Osteocyte (in vitro differentiated cells): ENCODE measurements around the gene GMCL2. TPM values are rescaled to one million over a fixed set of nuclear protein-coding genes. Genes with fewer than 3 reads are reported as not detected.

Experiments used
- DNase-seq: peaks from one replicate; pipeline ENCODE4 v3.0.0; 2021; ENCODE audit warnings: mixed read lengths; ENCODE audit not compliant: unreplicated experiment; ENCODE audit errors: extremely low spot score
- H3K27ac Mint-ChIP-seq: one replicate; pipeline ENCODE4 v1.8.0; 2021; ENCODE audit warnings: mild to moderate bottlenecking, mixed read lengths; ENCODE audit not compliant: unreplicated experiment
- H3K27me3 Mint-ChIP-seq: one replicate; pipeline ENCODE4 v1.8.0; 2021; ENCODE audit warnings: mixed read lengths; ENCODE audit not compliant: unreplicated experiment
- H3K36me3 Mint-ChIP-seq: one replicate; pipeline ENCODE4 v1.8.0; 2021; ENCODE audit warnings: mixed read lengths; ENCODE audit not compliant: unreplicated experiment
- H3K4me1 Mint-ChIP-seq: one replicate; pipeline ENCODE4 v1.8.0; 2021; ENCODE audit warnings: mixed read lengths; ENCODE audit not compliant: unreplicated experiment
- H3K4me3 Mint-ChIP-seq: one replicate; pipeline ENCODE4 v1.8.0; 2021; ENCODE audit warnings: mild to moderate bottlenecking, moderate library complexity, mixed read lengths; ENCODE audit not compliant: unreplicated experiment
- H3K9me3 Mint-ChIP-seq: one replicate; pipeline ENCODE4 v1.8.0; 2021; ENCODE audit warnings: mixed read lengths; ENCODE audit not compliant: unreplicated experiment
- total RNA-seq: library from RNA; stranded (reverse); gene quantifications from 2 replicates; pipeline ENCODE4 v1.2.1, GENCODE V29; 2021
- TF ChIP-seq, protein P1 (sequence below): fragments of 200-600 bp; sonication (generic); IDR thresholded peaks from 2 replicates; pipeline ENCODE4 v1.5.0; 2021; ENCODE audit warnings: antibody characterized with exemption, mild to moderate bottlenecking, moderate library complexity

GMCL2 gene
- total RNA-seq, 1 donor from 2014 or later: not detected

DNA sequence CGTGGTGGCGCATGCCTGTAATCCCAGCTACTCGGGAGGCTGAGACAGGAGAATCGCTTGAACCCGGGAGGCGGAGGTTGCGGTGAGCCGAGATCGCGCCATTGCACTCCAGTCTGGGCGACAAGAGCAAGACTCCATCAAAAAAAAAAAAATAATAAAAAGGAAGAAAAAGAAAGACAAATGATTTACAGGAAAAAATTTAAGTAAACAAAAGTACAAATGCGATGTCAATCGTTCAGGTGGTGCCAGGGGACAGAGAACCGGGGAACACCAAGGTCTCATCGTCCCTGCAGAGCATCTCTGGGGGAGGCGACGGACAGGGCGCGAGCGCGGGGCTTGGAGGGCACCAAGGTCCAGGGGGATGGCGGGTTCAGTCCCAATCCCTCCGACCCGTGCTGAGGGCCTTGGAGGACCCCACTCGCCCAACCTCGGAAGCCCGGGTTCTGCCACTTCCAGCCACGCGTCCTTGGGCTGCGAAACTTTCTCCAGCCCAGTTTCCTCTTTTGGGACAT lies 16.6 kb upstream of the GMCL2 start:
- TF ChIP-seq, protein P1, sequence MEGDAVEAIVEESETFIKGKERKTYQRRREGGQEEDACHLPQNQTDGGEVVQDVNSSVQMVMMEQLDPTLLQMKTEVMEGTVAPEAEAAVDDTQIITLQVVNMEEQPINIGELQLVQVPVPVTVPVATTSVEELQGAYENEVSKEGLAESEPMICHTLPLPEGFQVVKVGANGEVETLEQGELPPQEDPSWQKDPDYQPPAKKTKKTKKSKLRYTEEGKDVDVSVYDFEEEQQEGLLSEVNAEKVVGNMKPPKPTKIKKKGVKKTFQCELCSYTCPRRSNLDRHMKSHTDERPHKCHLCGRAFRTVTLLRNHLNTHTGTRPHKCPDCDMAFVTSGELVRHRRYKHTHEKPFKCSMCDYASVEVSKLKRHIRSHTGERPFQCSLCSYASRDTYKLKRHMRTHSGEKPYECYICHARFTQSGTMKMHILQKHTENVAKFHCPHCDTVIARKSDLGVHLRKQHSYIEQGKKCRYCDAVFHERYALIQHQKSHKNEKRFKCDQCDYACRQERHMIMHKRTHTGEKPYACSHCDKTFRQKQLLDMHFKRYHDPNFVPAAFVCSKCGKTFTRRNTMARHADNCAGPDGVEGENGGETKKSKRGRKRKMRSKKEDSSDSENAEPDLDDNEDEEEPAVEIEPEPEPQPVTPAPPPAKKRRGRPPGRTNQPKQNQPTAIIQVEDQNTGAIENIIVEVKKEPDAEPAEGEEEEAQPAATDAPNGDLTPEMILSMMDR: no peak
- Mint-ChIP-seq H3K4me1 (peaks cover 39% of the 10 kb centered on the region), H3K27me3 (no peaks in the 10 kb centered on the region), H3K9me3 (no peaks in the 10 kb centered on the region), H3K27ac (no peak overlapping the region), H3K4me3 (peak overlapping the region; percentile 92), H3K36me3 (peaks cover 23% of the 10 kb centered on the region)
- DNase-seq: no peak

DNA sequence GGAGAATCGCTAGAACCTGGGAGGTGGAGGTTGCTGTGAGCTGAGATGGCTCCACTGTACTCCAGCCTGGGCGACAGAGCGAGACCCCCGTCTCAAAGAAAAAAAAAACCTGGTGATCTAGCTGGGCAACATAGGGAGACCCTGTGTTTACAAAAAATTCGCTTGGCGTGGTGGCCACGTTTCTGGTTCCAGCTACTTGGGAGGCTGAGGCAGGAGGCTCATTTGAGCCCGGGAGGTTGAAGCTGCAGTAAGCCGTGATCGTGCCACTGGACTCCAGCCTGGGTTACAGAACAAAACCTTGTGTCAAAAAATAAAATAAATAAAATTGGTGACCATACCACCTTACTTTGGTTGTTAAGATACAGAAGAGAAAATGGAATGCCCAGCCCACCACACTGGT lies 15.4 kb upstream of the GMCL2 start:
- no peak for DNase-seq
- TF ChIP-seq, protein P1: no peak
- no peak overlapping the region for H3K27ac Mint-ChIP-seq
- peaks cover 34% of the 10 kb centered on the region for H3K4me1 Mint-ChIP-seq
- no peaks in the 10 kb centered on the region for H3K9me3 Mint-ChIP-seq
- peaks cover 17% of the 10 kb centered on the region for H3K36me3 Mint-ChIP-seq
- no peaks in the 10 kb centered on the region for H3K27me3 Mint-ChIP-seq
- no peak overlapping the region for H3K4me3 Mint-ChIP-seq

DNA sequence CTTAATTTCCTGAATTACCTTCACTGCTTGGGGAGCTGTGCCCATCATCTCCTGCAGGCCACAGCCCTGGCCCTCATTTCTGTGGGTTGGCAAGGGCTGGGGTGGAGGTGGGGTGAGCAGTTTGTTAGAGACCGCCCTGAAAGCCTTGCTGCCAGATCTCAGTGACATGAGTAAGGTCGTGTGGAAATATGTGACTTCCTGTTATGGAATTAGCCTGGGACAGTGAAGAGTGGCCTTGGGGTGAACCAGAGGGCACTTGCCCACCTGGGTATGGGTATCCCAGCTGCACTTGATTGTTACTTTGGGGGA lies 14.7 kb upstream of the GMCL2 start:
- TF ChIP-seq, protein P1: no peak
- H3K36me3 Mint-ChIP-seq: peaks cover 14% of the 10 kb centered on the region
- no peak overlapping the region for H3K4me3 Mint-ChIP-seq
- no peak for DNase-seq
- no peaks in the 10 kb centered on the region for H3K9me3 Mint-ChIP-seq
- H3K27me3 Mint-ChIP-seq: no peaks in the 10 kb centered on the region
- H3K4me1 Mint-ChIP-seq: peaks cover 29% of the 10 kb centered on the region
- no peak overlapping the region for H3K27ac Mint-ChIP-seq

DNA sequence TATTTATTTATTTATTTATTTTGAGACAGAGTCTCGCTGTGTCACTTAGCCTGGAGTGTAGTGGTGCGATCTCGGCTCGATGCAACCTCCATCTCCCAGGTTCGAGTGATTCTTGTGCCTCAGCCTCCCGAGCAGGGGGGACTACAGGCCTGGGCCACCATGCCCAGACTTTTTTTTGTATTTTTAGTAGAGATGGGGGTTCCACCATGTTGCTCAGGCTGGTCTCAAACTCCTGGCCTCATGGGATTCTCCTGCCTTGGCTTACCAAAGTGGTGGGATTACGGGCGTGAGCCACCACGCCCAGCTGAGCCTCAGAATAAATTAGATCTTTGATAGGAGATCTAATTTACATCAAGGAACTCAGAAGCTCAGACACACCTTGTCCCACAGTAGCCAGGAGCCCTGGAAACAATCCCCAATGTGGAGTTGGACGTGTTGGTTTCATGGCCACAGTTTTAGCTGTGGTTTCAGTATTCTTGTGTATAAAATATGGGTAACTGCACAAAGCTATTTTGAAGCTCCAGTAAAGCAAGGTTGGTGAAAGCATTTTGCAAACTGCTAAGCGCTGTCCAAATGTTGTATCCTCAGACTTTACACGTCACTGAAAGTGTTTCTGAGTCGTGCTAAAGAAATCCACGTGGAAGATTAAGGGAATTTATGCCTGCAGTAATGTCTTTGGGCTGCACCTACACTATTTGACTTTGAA lies 14.2 kb upstream of the GMCL2 start:
- peaks cover 10% of the 10 kb centered on the region for H3K36me3 Mint-ChIP-seq
- H3K27ac Mint-ChIP-seq: no peak overlapping the region
- no peak for DNase-seq
- TF ChIP-seq, protein P1: no peak
- H3K27me3 Mint-ChIP-seq: no peaks in the 10 kb centered on the region
- H3K4me1 Mint-ChIP-seq: peaks cover 26% of the 10 kb centered on the region
- H3K9me3 Mint-ChIP-seq: no peaks in the 10 kb centered on the region
- H3K4me3 Mint-ChIP-seq: no peak overlapping the region

DNA sequence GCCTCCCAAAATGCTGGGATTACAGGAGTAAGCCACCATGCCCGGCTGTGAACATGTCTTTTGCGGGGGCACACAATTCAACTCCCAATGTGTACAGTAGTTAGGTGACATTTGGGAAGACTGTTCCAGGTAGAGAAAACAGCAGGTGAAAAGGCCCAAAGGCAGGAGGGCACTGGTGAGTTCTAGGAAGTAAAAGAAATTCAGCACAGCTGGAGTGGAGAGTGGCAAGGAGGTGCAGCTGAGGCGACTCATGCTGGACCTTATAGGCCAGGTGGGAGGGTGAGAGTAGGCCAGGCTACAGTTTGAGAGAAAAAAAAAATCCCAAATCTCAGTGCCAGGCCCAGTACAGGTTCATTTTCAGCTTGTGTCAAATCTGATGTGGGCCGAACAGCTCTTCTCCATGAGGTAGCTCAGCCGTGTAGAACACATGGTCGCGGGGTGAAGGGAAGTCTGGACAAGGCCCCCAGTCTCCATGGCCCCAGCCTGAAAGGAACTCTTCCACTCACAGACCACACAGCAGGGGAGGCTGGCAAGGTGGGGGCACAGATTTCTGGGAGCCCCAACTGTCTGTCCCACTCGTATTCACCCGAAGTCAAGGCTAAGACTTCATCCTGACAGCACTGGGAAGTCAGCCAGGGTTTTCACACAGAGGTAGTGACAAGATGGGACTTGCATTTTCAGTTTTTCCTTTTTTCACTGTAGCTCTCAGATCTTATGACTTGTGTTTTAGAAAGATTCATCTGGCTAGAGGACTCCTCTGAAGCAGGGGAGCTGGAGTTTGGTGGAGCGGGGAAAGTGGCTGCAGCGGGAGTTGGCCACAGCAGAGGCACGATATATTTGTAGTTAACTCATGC lies 12.6 kb upstream of the GMCL2 start:
- Mint-ChIP-seq H3K27ac (peak overlapping the region; percentile 20), H3K27me3 (no peaks in the 10 kb centered on the region), H3K4me3 (no peak overlapping the region), H3K36me3 (peaks cover 2% of the 10 kb centered on the region), H3K4me1 (peaks cover 21% of the 10 kb centered on the region), H3K9me3 (no peaks in the 10 kb centered on the region)
- no peak for DNase-seq
- TF ChIP-seq, protein P1: no peak
